H1 (cell line): ENCODE data around the gene PDZD4. TPM values are rescaled to one million over a fixed set of nuclear protein-coding genes. Genes with fewer than 3 reads are reported as not detected.

ENCODE experiments used
- CTCF ChIA-PET: fragments of 300-600 bp; sonication (Branson Sonifier 250); formaldehyde crosslinking; loops from one replicate; lab custom pipeline; 2021; ENCODE audit not compliant: partially characterized antibody; lab: Charles Lee
- POLR2A ChIA-PET: fragments of 300-600 bp; sonication (Branson Sonifier 250); formaldehyde crosslinking; loops from one replicate; lab custom pipeline; 2021; ENCODE audit warnings: inconsistent platforms; ENCODE audit not compliant: partially characterized antibody; lab: Charles Lee
- DNase-seq, 2 experiments: peaks; one replicate each; pipeline versions ENCODE4 v3.0.0 to v3.0.0-alpha.2; 2010 to 2022; ENCODE audit warnings: low spot score in 2 of 2, low read depth in 1 of 2, mixed read lengths in 1 of 2
- FAIRE-seq: peaks from 2 replicates; lab custom pipeline; 2011; peaks lifted over from hg19 to GRCh38; lab: Jason Lieb, UNC
- H2AFZ ChIP-seq: 2 replicates; pipeline ENCODE4 v1.8.1; 2012; ENCODE audit warnings: low read length, inconsistent platforms
- H2AK5ac ChIP-seq: 2 replicates; pipeline ENCODE4 v1.6.1; 2013; ENCODE audit warnings: low read depth, low read length
- H2BK120ac ChIP-seq: replicated peaks from 2 replicates; pipeline ENCODE3; 2013; ENCODE audit warnings: low read depth, low read length, inconsistent platforms
- H2BK12ac ChIP-seq: 2 replicates; pipeline ENCODE4 v1.6.1; 2013; ENCODE audit warnings: low read depth, low read length
- H2BK15ac ChIP-seq: 2 replicates; pipeline ENCODE4 v1.6.1; 2013; ENCODE audit warnings: low read length
- H2BK20ac ChIP-seq: 2 replicates; pipeline ENCODE4 v1.6.1; 2013; ENCODE audit warnings: low read length
- H2BK5ac ChIP-seq: 2 replicates; pipeline ENCODE4 v1.6.1; 2013; ENCODE audit warnings: low read depth, low read length
- H3K14ac ChIP-seq: 2 replicates; pipeline ENCODE4 v1.6.1; 2013; ENCODE audit warnings: inconsistent platforms; ENCODE audit not compliant: insufficient read length
- H3K18ac ChIP-seq: 2 replicates; pipeline ENCODE4 v1.6.1; 2013; ENCODE audit warnings: low read length; ENCODE audit errors: extremely low read depth
- H3K23ac ChIP-seq: 2 replicates; pipeline ENCODE4 v1.6.1; 2013; ENCODE audit warnings: inconsistent platforms; ENCODE audit not compliant: insufficient read length
- H3K23me2 ChIP-seq: 2 replicates; pipeline ENCODE4 v1.6.1; 2013; ENCODE audit warnings: low read depth, low read length
- H3K27ac ChIP-seq: 2 replicates; pipeline ENCODE4 v1.6.1; 2011; ENCODE audit warnings: low read depth, low read length, inconsistent platforms
- H3K27me3 ChIP-seq, 4 experiments: replicated peaks in 1 of 4; 1 replicate in 1 of 4; 2 replicates in 3 of 4; pipeline versions ENCODE4 v1.6.1 to v1.8.1; 2011 to 2013; ENCODE audit warnings: low read length in 3 of 4, mild to moderate bottlenecking in 3 of 4, inconsistent platforms in 2 of 4, mixed read lengths in 2 of 4, moderate library complexity in 1 of 4; ENCODE audit not compliant: control insufficient read depth in 3 of 4, insufficient read depth in 3 of 4; ENCODE audit errors: extremely low read depth in 1 of 4
- H3K36me3 ChIP-seq, 4 experiments: 2 replicates each; pipeline versions ENCODE4 v1.6.1 to v1.8.1; 2011 to 2013; ENCODE audit warnings: mild to moderate bottlenecking in 4 of 4, low read length in 3 of 4, moderate library complexity in 2 of 4, control low read depth in 1 of 4, inconsistent platforms in 1 of 4; ENCODE audit not compliant: insufficient read depth in 4 of 4, control insufficient read depth in 2 of 4
- H3K4ac ChIP-seq: replicated peaks from 2 replicates; pipeline ENCODE3; 2013; ENCODE audit warnings: low read length, low read depth, mixed read lengths, inconsistent platforms; ENCODE audit not compliant: insufficient read length
- H3K4me1 ChIP-seq, 4 experiments: replicated peaks in 1 of 4; 1 replicate in 1 of 4; 2 replicates in 3 of 4; pipeline versions ENCODE4 v1.6.1 to v1.8.1; 2011 to 2013; ENCODE audit warnings: low read length in 3 of 4, inconsistent platforms in 2 of 4, mixed read lengths in 1 of 4; ENCODE audit not compliant: insufficient read depth in 4 of 4, control insufficient read depth in 3 of 4
- H3K4me2 ChIP-seq, 2 experiments: 2 replicates each; pipeline versions ENCODE4 v1.6.1 to v1.8.1; 2011 to 2013; ENCODE audit warnings: low read depth in 2 of 2, low read length in 2 of 2, control low read depth in 1 of 2, inconsistent platforms in 1 of 2, mild to moderate bottlenecking in 1 of 2; ENCODE audit not compliant: insufficient read depth in 1 of 2
- H3K4me3 ChIP-seq, 4 experiments: fragments of 200-600, 300-600 bp in 1 of 4; sonication (generic), shearing (Covaris generic), sonication (Bioruptor Twin) in 1 of 4; 2 replicates each; pipeline versions ENCODE4 v1.5.1 to v1.8.1; 2011 to 2016; ENCODE audit warnings: low read length in 4 of 4, low read depth in 3 of 4, control low read depth in 2 of 4, inconsistent platforms in 2 of 4, mild to moderate bottlenecking in 2 of 4, mixed read lengths in 1 of 4, moderate library complexity in 1 of 4; ENCODE audit not compliant: insufficient read depth in 2 of 4; ENCODE audit errors: extremely low read depth in 1 of 4
- H3K56ac ChIP-seq: replicated peaks from 2 replicates; pipeline ENCODE3; 2013; ENCODE audit warnings: low read depth, mild to moderate bottlenecking, mixed read lengths, low read length, inconsistent platforms; ENCODE audit not compliant: insufficient read length
- H3K79me1 ChIP-seq: 2 replicates; pipeline ENCODE4 v1.6.1; 2013; ENCODE audit warnings: low read depth, low read length, control low read depth
- H3K79me2 ChIP-seq, 2 experiments: 2 replicates each; pipeline versions ENCODE4 v1.6.1 to v1.8.1; 2012 to 2013; ENCODE audit warnings: low read length in 2 of 2, mild to moderate bottlenecking in 2 of 2, inconsistent platforms in 1 of 2; ENCODE audit not compliant: insufficient read depth in 2 of 2, control insufficient read depth in 1 of 2
- H3K9ac ChIP-seq, 4 experiments: replicated peaks in 1 of 4; 1 replicate in 1 of 4; 2 replicates in 3 of 4; pipeline versions ENCODE4 v1.6.1 to v1.8.1; 2011 to 2013; ENCODE audit warnings: low read depth in 3 of 4, low read length in 3 of 4, control low read depth in 2 of 4, mild to moderate bottlenecking in 2 of 4, moderate library complexity in 2 of 4, inconsistent platforms in 1 of 4; ENCODE audit errors: extremely low read depth in 1 of 4
- H3K9me3 ChIP-seq, 2 experiments: 2 replicates each; pipeline versions ENCODE4 v1.6.1 to v1.8.1; 2012 to 2013; ENCODE audit warnings: mild to moderate bottlenecking in 2 of 2, moderate library complexity in 2 of 2, control low read depth in 1 of 2, inconsistent platforms in 1 of 2, low read depth in 1 of 2, low read length in 1 of 2, mixed read lengths in 1 of 2; ENCODE audit not compliant: insufficient read depth in 2 of 2
- H4K20me1 ChIP-seq, 2 experiments: replicated peaks in 1 of 2; 2 replicates each; pipeline versions ENCODE3 to v1.8.1; 2011 to 2013; ENCODE audit warnings: inconsistent platforms in 2 of 2, low read length in 2 of 2, mild to moderate bottlenecking in 1 of 2; ENCODE audit not compliant: insufficient read depth in 2 of 2, control insufficient read depth in 1 of 2
- H4K5ac ChIP-seq: 2 replicates; pipeline ENCODE4 v1.6.1; 2013; ENCODE audit warnings: low read length, low read depth, mixed read lengths, inconsistent platforms; ENCODE audit not compliant: insufficient read length
- H4K8ac ChIP-seq: 2 replicates; pipeline ENCODE4 v1.8.0; 2013; ENCODE audit warnings: mild to moderate bottlenecking, moderate library complexity, low read length, inconsistent platforms; ENCODE audit not compliant: insufficient read depth; ENCODE audit errors: extremely low read depth
- H4K91ac ChIP-seq: replicated peaks from 2 replicates; pipeline ENCODE3; 2013; ENCODE audit warnings: low read length, mixed read lengths, inconsistent platforms; ENCODE audit not compliant: insufficient read length
- CEBPB ChIP-seq: IDR thresholded peaks from 2 replicates; pipeline ENCODE4 v1.6.1; 2012; ENCODE audit warnings: low read depth, low read length
- GABPA ChIP-seq: IDR thresholded peaks from 2 replicates; pipeline ENCODE4 v1.6.1; 2011; ENCODE audit warnings: mild to moderate bottlenecking, low read length, moderate library complexity, borderline replicate concordance; ENCODE audit not compliant: insufficient read depth
- HDAC2 ChIP-seq, 2 experiments: fragments of 300-600 bp in 1 of 2; sonication (generic) in 1 of 2; IDR thresholded peaks; 2 replicates each; pipeline ENCODE4 v1.6.1; 2011 to 2012; ENCODE audit warnings: low read depth in 2 of 2, low read length in 2 of 2, mild to moderate bottlenecking in 2 of 2, moderate library complexity in 2 of 2, borderline replicate concordance in 1 of 2, inconsistent platforms in 1 of 2
- HDAC6 ChIP-seq: IDR thresholded peaks from one replicate; pipeline ENCODE4 v1.7.1; 2012; ENCODE audit warnings: low read depth, mild to moderate bottlenecking, inconsistent platforms, low read length, moderate library complexity
- MAFK ChIP-seq: IDR thresholded peaks from 2 replicates; pipeline ENCODE4 v1.6.1; 2012; ENCODE audit warnings: low read depth, mild to moderate bottlenecking, improper control_type of control experiment, low read length
- MAX ChIP-seq: IDR thresholded peaks from 2 replicates; pipeline ENCODE4 v1.6.1; 2012; ENCODE audit warnings: inconsistent platforms
- RAD21 ChIP-seq, 2 experiments: IDR thresholded peaks in 1 of 2; conservative IDR thresholded peaks in 1 of 2; 2 replicates each; pipeline ENCODE4 v1.6.1; 2011; ENCODE audit warnings: low read depth in 2 of 2, low read length in 2 of 2, improper control_type of control experiment in 1 of 2, inconsistent platforms in 1 of 2, mild to moderate bottlenecking in 1 of 2, moderate library complexity in 1 of 2
- RNF2 ChIP-seq: fragments of 200-900, 300-1000 bp; sonication (generic); IDR thresholded peaks from 2 replicates; pipeline ENCODE4 v1.7.1; 2016; ENCODE audit warnings: borderline replicate concordance, low read depth, mild to moderate bottlenecking, antibody characterized with exemption, low read length; ENCODE audit not compliant: poor library complexity, severe bottlenecking; ENCODE audit errors: missing control alignments
- TAF1 ChIP-seq: IDR thresholded peaks from 2 replicates; pipeline ENCODE4 v1.6.1; 2011; ENCODE audit warnings: mild to moderate bottlenecking, low read depth, low read length
- WGBS, 2 experiments: shearing (Covaris generic) in 1 of 2; methylation state at CpG; one replicate each; pipeline versions ENCODE4 v1.1.6 to v1.1.7; 2013 to 2015; ENCODE audit warnings: low lambda C conversion rate in 2 of 2, mixed read lengths in 2 of 2, inconsistent platforms in 1 of 2, low coverage in 1 of 2, missing lambda C conversion rate in 1 of 2; ENCODE audit not compliant: insufficient replicate concordance in 2 of 2, insufficient coverage in 1 of 2, insufficient read length in 1 of 2; ENCODE audit errors: extremely low coverage in 1 of 2, missing lambda C conversion rate in 1 of 2; 5-methylcytosine and 5-hydroxymethylcytosine counted together
- polyA plus RNA-seq, 7 experiments: library from polyadenylated mRNA; depleted of rRNA in 3 of 7; stranded (reverse) in 5 of 7; unstranded in 2 of 7; fragments of >200 nt in 5 of 7; fragments of 200-250 nt in 2 of 7; gene quantifications; 1 replicate in 5 of 7; 2 replicates in 1 of 7; 4 replicates in 1 of 7; pipeline versions ENCODE4 v1.2.1 to v1.2.3, GENCODE V29; 2011 to 2013; ENCODE audit warnings: missing spikeins in 2 of 7, mixed read lengths in 2 of 7
- total RNA-seq: library from RNA; stranded (reverse); fragmentation: NEBNext Ultra II Directional; extraction: Animal tissue kit (Norgen Biotek cat#: 25700); gene quantifications from 2 replicates; pipeline ENCODE4 v1.2.1, GENCODE V29; 2021

Gene PDZD4
- total and polyA plus RNA-seq, 2 of the 8 experiments (the other 6 are each of a cell fraction or from before 2014, with no cell fraction given): 45.8 to 169 TPM

GRCh38 chrX:153765138-153766079 is 64.9 kb downstream of the PDZD4 start:
- POLR2A ChIA-PET: interaction anchor here (0.7 to 3.0 kb wide), 6 partner anchors 10 to 161 kb away, joined by 3 to 13 read pairs (median 3); partner anchors contain the start of gene ARHGAP4
- CTCF ChIA-PET: interaction anchor here (1.0 to 2.3 kb wide), 8 partner anchors 13 to 183 kb away, joined by 3 to 7 read pairs (median 4); no protein-coding TSS in a partner anchor
- H3K4me1 ChIP-seq: peaks cover 0 to 8% (median 4%) of the 10 kb centered on the region in 4 experiments; a peak in 5 of 7 replicates
- H2AK5ac ChIP-seq: no peak overlapping the region
- WGBS, 2 experiments: 93% methylated on average over 9 of the region's 27 CpGs; no CpG with 5 or more reads in 1 of the 2 experiments
- no peak overlapping the region for H3K27ac ChIP-seq
- no peak overlapping the region for H2BK20ac ChIP-seq
- H2BK120ac ChIP-seq: no peak overlapping the region
- no peak overlapping the region for H3K14ac ChIP-seq
- no peak overlapping the region for H2BK5ac ChIP-seq
- H2BK15ac ChIP-seq: no peak overlapping the region
- H3K79me2 ChIP-seq: no peaks in the 10 kb centered on the region
- H3K27me3 ChIP-seq: no peaks in the 10 kb centered on the region
- H3K23ac ChIP-seq: no peak overlapping the region
- H3K4ac ChIP-seq: no peak overlapping the region
- H3K79me1 ChIP-seq: no peaks in the 10 kb centered on the region
- H3K9me3 ChIP-seq: no peaks in the 10 kb centered on the region
- FAIRE-seq (no peak), DNase-seq (no peak)
- H4K20me1 ChIP-seq: no peaks in the 10 kb centered on the region
- no peak overlapping the region for H2AFZ ChIP-seq
- no peak overlapping the region for H2BK12ac ChIP-seq
- no peak overlapping the region for H3K4me2 ChIP-seq
- no peaks in the 10 kb centered on the region for H3K23me2 ChIP-seq
- H4K5ac ChIP-seq: no peak overlapping the region
- no peak overlapping the region for H4K8ac ChIP-seq
- H3K36me3 ChIP-seq: no peaks in the 10 kb centered on the region
- H4K91ac ChIP-seq: peak overlapping the region; percentile 54
- H3K4me3 ChIP-seq: no peak overlapping the region
- no peak overlapping the region for H3K56ac ChIP-seq
- no peak overlapping the region for H3K18ac ChIP-seq
- H3K9ac ChIP-seq: no peak overlapping the region
- TF ChIP-seq HDAC2 (IDR thresholded peaks at IDR 0.05; ENCODE audit: borderline replicate concordance in 1 of 2, low read depth in 2 of 2, low read length in 2 of 2): no peak
- no peak for TF ChIP-seq HDAC6
- no peak for TF ChIP-seq MAX
- TF ChIP-seq GABPA: no peak
- TF ChIP-seq RNF2: no peak
- TF ChIP-seq RAD21 (IDR thresholded peaks at IDR 0.05 in 1 of 2, conservative IDR thresholded peaks at IDR 0.05 in 1 of 2; ENCODE audit: low read depth in 2 of 2, low read length in 2 of 2): no peak
- TF ChIP-seq MAFK: no peak
- TF ChIP-seq TAF1: no peak
- no peak for TF ChIP-seq CEBPB
